A673 (cell line): ENCODE measurements around the gene SCN3A.

Source experiments
- EZH2 ChIP-seq: fragments of 200-600 bp; sonication (generic); IDR thresholded peaks from 2 replicates; pipeline ENCODE4 v1.6.1; 2017; ENCODE audit warnings: borderline replicate concordance, low read depth, mild to moderate bottlenecking, mixed read lengths, antibody characterized with exemption, low read length; ENCODE audit not compliant: poor library complexity, severe bottlenecking
- TF ChIP-seq, protein P1 (sequence below): fragments of 300-800, 200-600 bp; sonication (generic); conservative IDR thresholded peaks from 2 replicates; pipeline ENCODE4 v1.5.1; 2017; ENCODE audit warnings: low read depth, mild to moderate bottlenecking, antibody characterized with exemption, low read length, moderate library complexity, mixed read lengths

- TF ChIP-seq, protein P1, sequence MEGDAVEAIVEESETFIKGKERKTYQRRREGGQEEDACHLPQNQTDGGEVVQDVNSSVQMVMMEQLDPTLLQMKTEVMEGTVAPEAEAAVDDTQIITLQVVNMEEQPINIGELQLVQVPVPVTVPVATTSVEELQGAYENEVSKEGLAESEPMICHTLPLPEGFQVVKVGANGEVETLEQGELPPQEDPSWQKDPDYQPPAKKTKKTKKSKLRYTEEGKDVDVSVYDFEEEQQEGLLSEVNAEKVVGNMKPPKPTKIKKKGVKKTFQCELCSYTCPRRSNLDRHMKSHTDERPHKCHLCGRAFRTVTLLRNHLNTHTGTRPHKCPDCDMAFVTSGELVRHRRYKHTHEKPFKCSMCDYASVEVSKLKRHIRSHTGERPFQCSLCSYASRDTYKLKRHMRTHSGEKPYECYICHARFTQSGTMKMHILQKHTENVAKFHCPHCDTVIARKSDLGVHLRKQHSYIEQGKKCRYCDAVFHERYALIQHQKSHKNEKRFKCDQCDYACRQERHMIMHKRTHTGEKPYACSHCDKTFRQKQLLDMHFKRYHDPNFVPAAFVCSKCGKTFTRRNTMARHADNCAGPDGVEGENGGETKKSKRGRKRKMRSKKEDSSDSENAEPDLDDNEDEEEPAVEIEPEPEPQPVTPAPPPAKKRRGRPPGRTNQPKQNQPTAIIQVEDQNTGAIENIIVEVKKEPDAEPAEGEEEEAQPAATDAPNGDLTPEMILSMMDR = no peak
- no peak for TF ChIP-seq EZH2
These were observed 34.4 kb upstream of the SCN3A start for GRCh38 chr2:165238295-165238694.
